Upper lobe of right lung (tissue), 1 donor: ENCODE data around the gene DNTT. TPM values are rescaled to one million over a fixed set of nuclear protein-coding genes. Genes with fewer than 3 reads are reported as not detected.
A peak's percentile ranks its signal among the peaks of the same experiment; 100 is the strongest.

Experiments used
- ATAC-seq: fragments of 200-7000 bp; cut with Tn5 transposase; one replicate; pipeline ENCODE4 v1.9.1; 2020; ENCODE audit warnings: mild to moderate bottlenecking, moderate library complexity
- DNase-seq: peaks from one replicate; pipeline ENCODE4 v3.0.0-alpha.2; 2020
- H3K27ac ChIP-seq: fragments of 200-600 bp; one replicate; pipeline ENCODE4 v1.8.0; 2022
- H3K27me3 ChIP-seq: fragments of 200-600 bp; one replicate; pipeline ENCODE4 v1.8.0; 2022; ENCODE audit warnings: mild to moderate bottlenecking
- H3K36me3 ChIP-seq: fragments of 200-600 bp; one replicate; pipeline ENCODE4 v1.8.0; 2022
- H3K4me1 ChIP-seq: fragments of 200-600 bp; one replicate; pipeline ENCODE4 v1.8.0; 2022
- H3K4me3 ChIP-seq: fragments of 200-600 bp; one replicate; pipeline ENCODE4 v1.8.0; 2022; ENCODE audit warnings: mild to moderate bottlenecking
- H3K9me3 ChIP-seq: fragments of 200-600 bp; one replicate; pipeline ENCODE4 v1.8.0; 2022
- CTCF ChIP-seq: fragments of 200-600 bp; IDR thresholded peaks from one replicate; pipeline ENCODE4 v1.8.0; 2022; ENCODE audit warnings: antibody characterized with exemption
- intact Hi-C: fragments of 100-400 bp; cut with DNase I; formaldehyde crosslinking; loops from one replicate; pipeline ENCODE4 v1.11.0; 2022
- total RNA-seq: library from RNA; stranded (reverse); fragmentation: NEBNext Ultra II Directional; extraction: Animal tissue kit (Norgen Biotek cat#: 25700); gene quantifications from one replicate; pipeline ENCODE4 v1.2.1, GENCODE V29; 2021
- donor health status: DM: no; HTN: yes; CAD: no; lungs with severe emphysema.

The DNTT gene
- total RNA-seq, 1 donor from 2014 or later: not detected

GRCh38 chr10:96279191-96279641 is 25.0 kb upstream of the DNTT start:
- DNase-seq (no peak), ATAC-seq (no peak)
- H3K27ac ChIP-seq: no peak overlapping the region
- H3K9me3 ChIP-seq: no peaks in the 10 kb centered on the region
- intact Hi-C loops: no loop called here
- no peak overlapping the region for H3K4me3 ChIP-seq
- peaks cover 6% of the 10 kb centered on the region for H3K4me1 ChIP-seq
- no peak for TF ChIP-seq CTCF
- H3K27me3 ChIP-seq: no peaks in the 10 kb centered on the region
- H3K36me3 ChIP-seq: no peaks in the 10 kb centered on the region

GRCh38 chr10:96280859-96281258 is 23.4 kb upstream of the DNTT start:
- H3K4me1 ChIP-seq: peaks cover 5% of the 10 kb centered on the region
- ATAC-seq (no peak), DNase-seq (no peak)
- H3K9me3 ChIP-seq: no peaks in the 10 kb centered on the region
- H3K27me3 ChIP-seq: no peaks in the 10 kb centered on the region
- no peak overlapping the region for H3K4me3 ChIP-seq
- no peak overlapping the region for H3K27ac ChIP-seq
- TF ChIP-seq CTCF: no peak
- intact Hi-C loops: no loop called here
- no peaks in the 10 kb centered on the region for H3K36me3 ChIP-seq

- no peak overlapping the region for H3K4me3 ChIP-seq
- H3K27ac ChIP-seq: no peak overlapping the region
- H3K9me3 ChIP-seq: no peaks in the 10 kb centered on the region
- intact Hi-C loops: no loop called here
- H3K4me1 ChIP-seq: no peaks in the 10 kb centered on the region
- no peak for TF ChIP-seq CTCF
- no peak for DNase-seq
- no peaks in the 10 kb centered on the region for H3K27me3 ChIP-seq
- no peak for ATAC-seq
- H3K36me3 ChIP-seq: no peaks in the 10 kb centered on the region
Measured at GRCh38 chr10:96281444-96282029, 22.7 kb upstream of the DNTT start.

GRCh38 chr10:96283351-96283750 is 20.9 kb upstream of the DNTT start:
- no peak for TF ChIP-seq CTCF
- H3K27ac ChIP-seq: no peak overlapping the region
- no peak overlapping the region for H3K4me3 ChIP-seq
- DNase-seq (no peak), ATAC-seq (no peak)
- peaks cover 13% of the 10 kb centered on the region for H3K4me1 ChIP-seq
- H3K27me3 ChIP-seq: no peaks in the 10 kb centered on the region
- intact Hi-C loops: no loop called here
- no peaks in the 10 kb centered on the region for H3K36me3 ChIP-seq
- H3K9me3 ChIP-seq: no peaks in the 10 kb centered on the region

GRCh38 chr10:96283756-96284155 is 20.5 kb upstream of the DNTT start:
- no peak for TF ChIP-seq CTCF
- H3K36me3 ChIP-seq: no peaks in the 10 kb centered on the region
- peaks cover 14% of the 10 kb centered on the region for H3K4me1 ChIP-seq
- H3K27ac ChIP-seq: no peak overlapping the region
- H3K27me3 ChIP-seq: no peaks in the 10 kb centered on the region
- DNase-seq (no peak), ATAC-seq (peak; percentile 30)
- intact Hi-C loops: no loop called here
- H3K9me3 ChIP-seq: no peaks in the 10 kb centered on the region
- no peak overlapping the region for H3K4me3 ChIP-seq

- DNase-seq: no peak
- no peaks in the 10 kb centered on the region for H3K36me3 ChIP-seq
- no peak overlapping the region for H3K4me3 ChIP-seq
- peaks cover 14% of the 10 kb centered on the region for H3K4me1 ChIP-seq
- TF ChIP-seq CTCF: no peak
- no peaks in the 10 kb centered on the region for H3K9me3 ChIP-seq
- intact Hi-C loops: no loop called here
- no peak for ATAC-seq
- H3K27ac ChIP-seq: no peak overlapping the region
- H3K27me3 ChIP-seq: no peaks in the 10 kb centered on the region
Measured at GRCh38 chr10:96285331-96285752, 18.9 kb upstream of the DNTT start.
